Heart left ventricle (tissue), 16 donors: ENCODE measurements around the gene ZDHHC24. TPM values are rescaled to one million over a fixed set of nuclear protein-coding genes. Genes with fewer than 3 reads are reported as not detected.

Experiments
- ATAC-seq, 4 donors: fragments of 200-7000 bp; cut with Tn5 transposase; one replicate each; pipeline ENCODE4 v1.9.1; 2020 to 2022; ENCODE audit warnings: moderate library complexity in 4 of 4, mild to moderate bottlenecking in 3 of 4, moderate number of reproducible peaks in 1 of 4
- DNase-seq, 5 donors: peaks; one replicate each; pipeline ENCODE4 v3.0.0-alpha.2; 2020
- H3K27ac ChIP-seq, 12 donors: fragments of 200-600 bp; sonication (generic) in 4 of 12; one replicate each; pipeline versions ENCODE4 v1.5.0 to v1.8.0; 2016 to 2022; ENCODE audit warnings: mild to moderate bottlenecking in 2 of 12
- H3K27me3 ChIP-seq, 9 donors: fragments of 200-600 bp; sonication (generic) in 2 of 9; one replicate each; pipeline versions ENCODE4 v1.5.1 to v1.8.0; 2016 to 2022; ENCODE audit warnings: mild to moderate bottlenecking in 3 of 9
- H3K36me3 ChIP-seq, 9 donors: fragments of 200-600 bp; sonication (generic) in 2 of 9; one replicate each; pipeline versions ENCODE4 v1.5.0 to v1.8.0; 2018 to 2022; ENCODE audit warnings: mild to moderate bottlenecking in 2 of 9
- H3K4me1 ChIP-seq, 12 donors: fragments of 200-600 bp; sonication (generic) in 4 of 12; one replicate each; pipeline versions ENCODE4 v1.5.0 to v1.8.0; 2016 to 2022; ENCODE audit warnings: mild to moderate bottlenecking in 3 of 12
- H3K4me3 ChIP-seq, 12 donors: fragments of 200-600 bp; sonication (generic) in 4 of 12; one replicate each; pipeline versions ENCODE4 v1.5.0 to v1.8.0; 2017 to 2022; ENCODE audit warnings: mild to moderate bottlenecking in 9 of 12, moderate library complexity in 4 of 12
- H3K9me3 ChIP-seq, 12 donors: fragments of 200-600 bp; sonication (generic) in 4 of 12; one replicate each; pipeline versions ENCODE4 v1.5.0 to v1.8.0; 2016 to 2022; ENCODE audit warnings: mild to moderate bottlenecking in 1 of 12
- CTCF ChIP-seq, 12 donors: fragments of 200-600 bp; sonication (generic) in 4 of 12; IDR thresholded peaks; one replicate each; pipeline versions ENCODE4 v1.5.0 to v1.8.0; 2018 to 2022; ENCODE audit warnings: antibody characterized with exemption in 12 of 12, mild to moderate bottlenecking in 5 of 12
- POLR2A ChIP-seq, 2 donors: fragments of 450-650 bp; IDR thresholded peaks; one replicate each; pipeline ENCODE4 v1.6.1; 2017; ENCODE audit warnings: antibody characterized with exemption in 2 of 2, mild to moderate bottlenecking in 2 of 2, moderate library complexity in 2 of 2
- WGBS, 4 donors: extraction: QIAGEN DNeasy Blood & Tissue Kit in 2 of 4; methylation state at CpG; one replicate each; pipeline versions ENCODE4 v1.1.5 to v1.1.7; 2013 to 2018; 5-methylcytosine and 5-hydroxymethylcytosine counted together
- intact Hi-C, 10 donors: fragments of 100-400 bp; cut with DNase I; formaldehyde crosslinking; loops; one replicate each; pipeline versions ENCODE4 v1.11.1 to v1.14.2; 2022
- polyA plus RNA-seq, 2 donors: library from polyadenylated mRNA; stranded (reverse); fragments of 200-250 nt; gene quantifications; one replicate each; pipeline ENCODE4 v1.2.3, GENCODE V29; 2013
- total RNA-seq, 9 donors: library from RNA; depleted of rRNA in 2 of 9; stranded (reverse); fragments of >200 nt in 2 of 9; fragmentation: NEBNext Ultra II Directional in 3 of 9; extraction: Animal tissue kit (Norgen Biotek cat#: 25700) in 3 of 9; gene quantifications; one replicate each; pipeline versions ENCODE4 v1.1.0 to v1.2.4, GENCODE V29; 2016 to 2023
- donor health status: ischemic (EF 13 %, LVEDD 7.1; RV severe dilation, severe dysfunction).
- donor health status: healthy with polysubstance abuse.
- donor health status: DM: no; HTN: yes; CAD: no.
- donor health status: DM: no; HTN: no; CAD: no.
- donor health status: ischemic (EF 25% LVEDD 6.9; RV normal size, moderate dysfunction).
- donor health status: ischemic (EF 25% LVEDD 5.7; RV mildly dilated, moderate dysfunction).
- donor health status: healthy.
- donor health status: DM: yes; HTN: yes; CAD: no.
- donor health status: ischemic (EF 35%, LVEDD 5.7; RV mildly dilated, moderate dysfunction).
- donor health status: nonischemic (EF 11% LVEDD 7.7; RV severe dilation, severe dysfunction).
- donor health status: DM: yes; HTN: yes; CAD: no.
- donor health status: PGD.
- donor health status: ischemic (EF 29% LVEDD 5.4; RV normal size, mild dysfunction).
- donor health status: nonischemic (EF 23%, LVEDD 6.1; RV moderate dilation, normal function).

The ZDHHC24 gene
- total and polyA plus RNA-seq, 11 donors = 5.1 to 13.2 (median 6.7) TPM

GRCh38 chr11:66557733-66558326 is 12.0 kb upstream of the ZDHHC24 start:
- peaks cover 0 to 8% (median 6%) of the 10 kb centered on the region in 12 donors for H3K4me1 ChIP-seq
- H3K9me3 ChIP-seq = no peaks in the 10 kb centered on the region
- no peak overlapping the region for H3K27ac ChIP-seq
- DNase-seq (no peak), ATAC-seq (no peak)
- H3K4me3 ChIP-seq = no peak overlapping the region
- intact Hi-C loops = no loop called here
- no peak for TF ChIP-seq CTCF (IDR thresholded peaks at IDR 0.05)
- TF ChIP-seq POLR2A (IDR thresholded peaks at IDR 0.05) = no peak
- WGBS, 4 donors = 91 to 96% (median 94%) methylated on average over 19 to 24 of the region's 24 CpGs
- H3K27me3 ChIP-seq = peaks cover 0 to 19% (median 3%) of the 10 kb centered on the region in 9 donors
- no peaks in the 10 kb centered on the region for H3K36me3 ChIP-seq

- Histone ChIP-seq H3K27me3 (peaks cover 0 to 19% (median 3%) of the 10 kb centered on the region in 9 donors), H3K27ac (no peak overlapping the region), H3K4me1 (peaks cover 0 to 8% (median 6%) of the 10 kb centered on the region in 12 donors), H3K36me3 (no peaks in the 10 kb centered on the region), H3K4me3 (no peak overlapping the region), H3K9me3 (no peaks in the 10 kb centered on the region)
- DNase-seq (no peak), ATAC-seq (no peak)
- 73 to 98% (median 81%) methylated on average over 4 to 7 of the region's 7 CpGs for WGBS, 4 donors
- intact Hi-C loops = no loop called here
- TF ChIP-seq CTCF (IDR thresholded peaks at IDR 0.05) (no peak), POLR2A (IDR thresholded peaks at IDR 0.05) (no peak)
Observed at GRCh38 chr11:66556086-66556485, 10.2 kb upstream of the ZDHHC24 start.

GRCh38 chr11:66555416-66555815 is 9.6 kb upstream of the ZDHHC24 start:
- H3K27me3 ChIP-seq = peaks cover 0 to 19% (median 3%) of the 10 kb centered on the region in 9 donors
- H3K4me3 ChIP-seq = no peak overlapping the region
- intact Hi-C loops = no loop called here
- H3K9me3 ChIP-seq = no peaks in the 10 kb centered on the region
- no peak for TF ChIP-seq CTCF (IDR thresholded peaks at IDR 0.05)
- TF ChIP-seq POLR2A (IDR thresholded peaks at IDR 0.05) = no peak
- no peaks in the 10 kb centered on the region for H3K36me3 ChIP-seq
- no peak overlapping the region for H3K27ac ChIP-seq
- DNase-seq = no peak
- peaks cover 0 to 8% (median 6%) of the 10 kb centered on the region in 12 donors for H3K4me1 ChIP-seq
- ATAC-seq = no peak
- 56 to 81% (median 71%) methylated on average over 3 of the region's 3 CpGs for WGBS, 4 donors

GRCh38 chr11:66554602-66555001 is 8.8 kb upstream of the ZDHHC24 start:
- TF ChIP-seq CTCF (IDR thresholded peaks at IDR 0.05) (no peak), POLR2A (IDR thresholded peaks at IDR 0.05) (no peak)
- H3K4me3 ChIP-seq = no peak overlapping the region
- ATAC-seq = no peak
- WGBS, 4 donors = 78 to 80% (median 78%) methylated on average over 5 of the region's 5 CpGs
- H3K4me1 ChIP-seq = peaks cover 0 to 8% (median 6%) of the 10 kb centered on the region in 12 donors
- no peak overlapping the region for H3K27ac ChIP-seq
- H3K9me3 ChIP-seq = no peaks in the 10 kb centered on the region
- peaks cover 0 to 19% (median 3%) of the 10 kb centered on the region in 9 donors for H3K27me3 ChIP-seq
- H3K36me3 ChIP-seq = no peaks in the 10 kb centered on the region
- intact Hi-C loops = no loop called here
- DNase-seq = no peak
